HG02571 (cell line): Measurements from ENCODE around the gene COX6A2.

ENCODE experiments used
- ATAC-seq: cut with Tn5 transposase; IDR thresholded peaks from one replicate; pipeline ENCODE4 v1.9.1; 2021; ENCODE audit warnings: mild to moderate bottlenecking, moderate library complexity; ENCODE audit not compliant: unreplicated experiment

Gene COX6A2

GRCh38 chr16:31428279-31428597, at the start of gene COX6A2:
COX6A2 (minus strand) TSS chr16:31428360; CDS start chr16:31428325, 35 bp downstream.
- ATAC-seq = no peak

GRCh38 chr16:31477220-31478216, 49.4 kb upstream of the COX6A2 start:
- ATAC-seq = peak; percentile 11

GRCh38 chr16:31476303-31477219, 48.4 kb upstream of the COX6A2 start:
- ATAC-seq = peak; percentile 56

GRCh38 chr16:31475946-31476302, 47.8 kb upstream of the COX6A2 start:
- no peak for ATAC-seq

- ATAC-seq = no peak
Observed at GRCh38 chr16:31474773-31475738, 46.9 kb upstream of the COX6A2 start.

GRCh38 chr16:31474173-31474714, 46.1 kb upstream of the COX6A2 start:
- ATAC-seq = no peak

- no peak for ATAC-seq
Observed at GRCh38 chr16:31473264-31473984, 45.3 kb upstream of the COX6A2 start.

GRCh38 chr16:31472709-31473203, 44.6 kb upstream of the COX6A2 start:
- no peak for ATAC-seq

- ATAC-seq = no peak
Observed at GRCh38 chr16:31471875-31472708, 43.9 kb upstream of the COX6A2 start, which contains the start of gene TGFB1I1. TGFB1I1 (plus strand) TSS chr16:31472152; CDS start chr16:31472189, 37 bp downstream.

- no peak for ATAC-seq
Observed at GRCh38 chr16:31471241-31471874, 43.2 kb upstream of the COX6A2 start.

- ATAC-seq = no peak
Observed at GRCh38 chr16:31470615-31471014, 42.5 kb upstream of the COX6A2 start.

- no peak for ATAC-seq
Observed at GRCh38 chr16:31467858-31468257, 39.7 kb upstream of the COX6A2 start.

- no peak for ATAC-seq
Observed at GRCh38 chr16:31467151-31467773, 39.1 kb upstream of the COX6A2 start.

- ATAC-seq = no peak
Observed at GRCh38 chr16:31466381-31466841, 38.3 kb upstream of the COX6A2 start.

- ATAC-seq = no peak
Observed at GRCh38 chr16:31465788-31466370, 37.7 kb upstream of the COX6A2 start.

- no peak for ATAC-seq
Observed at GRCh38 chr16:31464781-31465260, 36.7 kb upstream of the COX6A2 start.

- no peak for ATAC-seq
Observed at GRCh38 chr16:31464348-31464769, 36.2 kb upstream of the COX6A2 start.
